Activated B cell treated with CpG ODN at 0.5 μM for 24 hours (primary cell): ENCODE data around the gene HDAC9. TPM values are rescaled to one million over a fixed set of nuclear protein-coding genes. Genes with fewer than 3 reads are reported as not detected.
A peak's percentile ranks its signal among the peaks of the same experiment; 100 is the strongest.

ENCODE experiments used
- ATAC-seq: fragments of 200-7000 bp; cut with Tn5 transposase; one replicate; pipeline ENCODE4 v1.10.0; 2021; ENCODE audit warnings: low read depth, mild to moderate bottlenecking, moderate library complexity
- CTCF ChIA-PET: fragments of 350-600 bp; sonication (Branson Sonifier 250); formaldehyde crosslinking; loops from one replicate; lab custom pipeline; 2021; ENCODE audit warnings: antibody characterized with exemption; lab: Charles Lee
- POLR2A ChIA-PET: fragments of 350-600 bp; sonication (Branson Sonifier 250); formaldehyde crosslinking; loops from one replicate; lab custom pipeline; 2021; ENCODE audit warnings: antibody characterized with exemption; lab: Charles Lee
- DNase-seq: peaks from one replicate; pipeline ENCODE4 v3.0.0; 2022
- H3K27ac Mint-ChIP-seq: one replicate; pipeline ENCODE4 v1.8.0; 2020; ENCODE audit warnings: mixed read lengths
- H3K27me3 Mint-ChIP-seq: one replicate; pipeline ENCODE4 v1.8.0; 2021; ENCODE audit warnings: mixed read lengths
- H3K36me3 Mint-ChIP-seq: one replicate; pipeline ENCODE4 v1.8.0; 2021; ENCODE audit warnings: low read depth, mixed read lengths
- H3K4me1 Mint-ChIP-seq: one replicate; pipeline ENCODE4 v1.8.0; 2021; ENCODE audit warnings: mixed read lengths
- H3K4me3 Mint-ChIP-seq: one replicate; pipeline ENCODE4 v1.8.0; 2020; ENCODE audit warnings: mild to moderate bottlenecking, mixed read lengths
- H3K9me3 Mint-ChIP-seq: one replicate; pipeline ENCODE4 v1.8.0; 2020; ENCODE audit warnings: mixed read lengths
- CTCF ChIP-seq: fragments of 200-600 bp; IDR thresholded peaks from one replicate; pipeline ENCODE4 v1.8.0; 2022; ENCODE audit warnings: antibody characterized with exemption, mild to moderate bottlenecking
- intact Hi-C: fragments of 100-400 bp; cut with micrococcal nuclease; formaldehyde crosslinking; loops from one replicate; pipeline ENCODE4 v1.15.1; 2024
- total RNA-seq: library from RNA; stranded (reverse); gene quantifications from 2 replicates; pipeline ENCODE4 v1.2.3, GENCODE V29; 2022

Gene HDAC9
- total RNA-seq, 1 donor from 2014 or later, result 149 TPM

DNA sequence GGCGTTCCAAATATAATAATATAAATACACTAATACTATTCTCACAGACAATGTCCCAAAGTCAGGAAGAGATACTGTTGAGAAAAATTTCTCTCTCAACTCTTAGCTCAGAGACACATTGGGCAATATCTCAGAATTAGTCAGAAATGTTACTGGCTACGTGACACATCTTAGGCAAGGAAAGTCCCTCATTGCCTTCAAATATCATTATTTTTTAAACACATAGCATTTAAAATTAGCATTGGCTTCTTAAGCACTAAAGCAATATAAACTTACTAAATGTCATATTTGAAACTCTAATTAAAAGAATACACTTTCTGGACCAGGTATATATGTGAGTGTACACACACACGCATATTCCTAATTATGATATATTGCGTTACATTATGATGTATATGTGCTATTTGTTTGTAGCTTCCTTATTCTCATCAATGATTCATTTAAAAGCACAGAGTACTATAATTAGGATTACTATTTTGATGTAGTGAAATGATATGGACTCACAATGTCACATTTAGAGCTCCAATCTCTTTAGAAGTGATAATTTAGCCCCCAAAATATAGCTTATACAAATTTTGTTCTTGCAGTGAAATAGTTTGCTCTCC is 366.1 kb downstream of the HDAC9 start:
- POLR2A ChIA-PET, result no interaction called here
- no peak overlapping the region for H3K27ac Mint-ChIP-seq

GRCh38 chr7:18864967-18865366 is 369.4 kb downstream of the HDAC9 start:
- Mint-ChIP-seq H3K27ac (peak overlapping the region; percentile 10), H3K9me3 (no peaks in the 10 kb centered on the region), H3K4me3 (no peak overlapping the region), H3K4me1 (no peaks in the 10 kb centered on the region), H3K36me3 (no peaks in the 10 kb centered on the region), H3K27me3 (no peaks in the 10 kb centered on the region)
- ATAC-seq, result no peak
- DNase-seq, result no peak
- intact Hi-C loops, result no loop called here
- no peak for TF ChIP-seq CTCF
- POLR2A ChIA-PET, result no interaction called here
- CTCF ChIA-PET, result no interaction called here

More for the DNA sequence above, 366.1 kb downstream of the HDAC9 start:
- intact Hi-C loops, result no loop called here
- CTCF ChIA-PET, result no interaction called here
- peaks cover 4% of the 10 kb centered on the region for H3K9me3 Mint-ChIP-seq
- peaks cover 1% of the 10 kb centered on the region for H3K4me1 Mint-ChIP-seq
- no peaks in the 10 kb centered on the region for H3K27me3 Mint-ChIP-seq
- ATAC-seq, result no peak
- DNase-seq, result no peak
- H3K36me3 Mint-ChIP-seq, result no peaks in the 10 kb centered on the region
- no peak overlapping the region for H3K4me3 Mint-ChIP-seq
- no peak for TF ChIP-seq CTCF

GRCh38 chr7:18866359-18867036 is 370.9 kb downstream of the HDAC9 start:
- Mint-ChIP-seq H3K9me3 (no peaks in the 10 kb centered on the region), H3K27me3 (no peaks in the 10 kb centered on the region), H3K4me3 (no peak overlapping the region), H3K36me3 (no peaks in the 10 kb centered on the region), H3K4me1 (no peaks in the 10 kb centered on the region), H3K27ac (no peak overlapping the region)
- POLR2A ChIA-PET, result no interaction called here
- no peak for TF ChIP-seq CTCF
- no peak for DNase-seq
- intact Hi-C loops, result no loop called here
- peak; percentile 79 for ATAC-seq
- CTCF ChIA-PET, result no interaction called here

GRCh38 chr7:18872344-18872743 is 376.8 kb downstream of the HDAC9 start:
- no peaks in the 10 kb centered on the region for H3K4me1 Mint-ChIP-seq
- no peak for ATAC-seq
- H3K27ac Mint-ChIP-seq, result no peak overlapping the region
- ChIA-PET POLR2A (no interaction called here), CTCF (no interaction called here)
- no peak for DNase-seq
- H3K4me3 Mint-ChIP-seq, result no peak overlapping the region
- no peaks in the 10 kb centered on the region for H3K27me3 Mint-ChIP-seq
- no peaks in the 10 kb centered on the region for H3K9me3 Mint-ChIP-seq
- no peak for TF ChIP-seq CTCF
- H3K36me3 Mint-ChIP-seq, result no peaks in the 10 kb centered on the region
- intact Hi-C loops, result no loop called here

- Mint-ChIP-seq H3K4me1 (no peaks in the 10 kb centered on the region), H3K27ac (no peak overlapping the region), H3K36me3 (no peaks in the 10 kb centered on the region), H3K4me3 (no peak overlapping the region), H3K9me3 (no peaks in the 10 kb centered on the region), H3K27me3 (no peaks in the 10 kb centered on the region)
- intact Hi-C loops, result no loop called here
- no peak for ATAC-seq
- CTCF ChIA-PET, result no interaction called here
- TF ChIP-seq CTCF, result no peak
- POLR2A ChIA-PET, result no interaction called here
- no peak for DNase-seq
These were observed 378.3 kb downstream of the HDAC9 start for GRCh38 chr7:18873734-18874336.
